Measurements from ENCODE around the gene NYAP2. TPM values are rescaled to one million over a fixed set of nuclear protein-coding genes. Genes with fewer than 3 reads are reported as not detected.

The NYAP2 gene
- total RNA-seq, 2 donors from 2014 or later: not detected

GRCh38 chr2:225531559-225531958 lies 132.0 kb downstream of the NYAP2 start:
- intact Hi-C loops (cut with DNase I): no loop called here
- DNase-seq: no peak
- ATAC-seq: no peak

GRCh38 chr2:225532096-225532495 lies 132.6 kb downstream of the NYAP2 start:
- ATAC-seq (no peak), DNase-seq (no peak)
- intact Hi-C loops (cut with DNase I): no loop called here

GRCh38 chr2:225534037-225534436 lies 134.5 kb downstream of the NYAP2 start:
- intact Hi-C loops (cut with DNase I): no loop called here
- no peak for ATAC-seq

GRCh38 chr2:225534697-225535096 lies 135.2 kb downstream of the NYAP2 start:
- ATAC-seq: no peak
- intact Hi-C loops (cut with DNase I): no loop called here
- DNase-seq: no peak

More at GRCh38 chr2:225534037-225534436, 134.5 kb downstream of the NYAP2 start:
- no peak for DNase-seq

GRCh38 chr2:225536036-225536435 lies 136.5 kb downstream of the NYAP2 start:
- no peak for DNase-seq
- intact Hi-C loops (cut with DNase I): no loop called here

GRCh38 chr2:225543626-225544025 lies 144.1 kb downstream of the NYAP2 start:
- intact Hi-C loops (cut with DNase I): no loop called here
- DNase-seq: no peak
- ATAC-seq: no peak

More at GRCh38 chr2:225536036-225536435, 136.5 kb downstream of the NYAP2 start:
- ATAC-seq: no peak

GRCh38 chr2:225556461-225556860 lies 157.0 kb downstream of the NYAP2 start:
- no peak for ATAC-seq
- DNase-seq: no peak
- intact Hi-C loops (cut with DNase I): no loop called here

- ATAC-seq (no peak), DNase-seq (no peak)
- intact Hi-C loops (cut with DNase I): no loop called here
Observed at GRCh38 chr2:225558399-225559071, 159.0 kb downstream of the NYAP2 start.

- intact Hi-C loops (cut with DNase I): no loop called here
- DNase-seq (no peak), ATAC-seq (no peak)
Observed at GRCh38 chr2:225559072-225559415, 159.5 kb downstream of the NYAP2 start.

GRCh38 chr2:225566798-225567197 lies 167.3 kb downstream of the NYAP2 start:
- no peak for DNase-seq
- no peak for ATAC-seq
- intact Hi-C loops (cut with DNase I): no loop called here

GRCh38 chr2:225569995-225570394 lies 170.5 kb downstream of the NYAP2 start:
- DNase-seq: no peak
- intact Hi-C loops (cut with DNase I): no loop called here
- ATAC-seq: no peak

- DNase-seq: no peak
- ATAC-seq: no peak
- intact Hi-C loops (cut with DNase I): no loop called here
Observed at GRCh38 chr2:225573603-225574002, 174.1 kb downstream of the NYAP2 start.

- intact Hi-C loops (cut with DNase I): no loop called here
- DNase-seq (no peak), ATAC-seq (no peak)
Observed at GRCh38 chr2:225574582-225575138, 175.2 kb downstream of the NYAP2 start.

GRCh38 chr2:225581135-225581534 lies 181.6 kb downstream of the NYAP2 start:
- intact Hi-C loops (cut with DNase I): no loop called here
- no peak for ATAC-seq
- no peak for DNase-seq

- ATAC-seq (no peak), DNase-seq (no peak)
- intact Hi-C loops (cut with DNase I): no loop called here
Observed at GRCh38 chr2:225581906-225582305, 182.4 kb downstream of the NYAP2 start.

- no peak for ATAC-seq
- DNase-seq: no peak
- intact Hi-C loops (cut with DNase I): no loop called here
Observed at GRCh38 chr2:225582355-225583116, 183.0 kb downstream of the NYAP2 start.

- ATAC-seq (no peak), DNase-seq (no peak)
- intact Hi-C loops (cut with DNase I): no loop called here
Observed at GRCh38 chr2:225584796-225585195, 185.3 kb downstream of the NYAP2 start.

- DNase-seq (no peak), ATAC-seq (no peak)
- intact Hi-C loops (cut with DNase I): no loop called here
Observed at GRCh38 chr2:225590932-225591331, 191.4 kb downstream of the NYAP2 start.

- no peak for ATAC-seq
- intact Hi-C loops (cut with DNase I): no loop called here
Observed at GRCh38 chr2:225597911-225598310, 198.4 kb downstream of the NYAP2 start.

GRCh38 chr2:225598426-225598825 lies 198.9 kb downstream of the NYAP2 start:
- intact Hi-C loops (cut with DNase I): no loop called here
- DNase-seq (no peak), ATAC-seq (no peak)

More at GRCh38 chr2:225597911-225598310, 198.4 kb downstream of the NYAP2 start:
- DNase-seq: no peak

- ATAC-seq: no peak
- no peak for DNase-seq
- intact Hi-C loops (cut with DNase I): no loop called here
Observed at GRCh38 chr2:225598897-225599296, 199.4 kb downstream of the NYAP2 start.
